HG02759 (cell line): ENCODE results near the gene DNAJB1.
A peak's percentile ranks its signal among the peaks of the same experiment; 100 is the strongest.

Source experiments
- ATAC-seq: cut with Tn5 transposase; IDR thresholded peaks from one replicate; pipeline ENCODE4 v1.9.1; 2021; ENCODE audit warnings: mild to moderate bottlenecking, moderate library complexity; ENCODE audit not compliant: unreplicated experiment

DNAJB1 gene

GRCh38 chr19:14497228-14497921, 20.8 kb downstream of the DNAJB1 start:
- no peak for ATAC-seq

GRCh38 chr19:14496834-14497227, 21.4 kb downstream of the DNAJB1 start:
- ATAC-seq = no peak

GRCh38 chr19:14496029-14496833, 22.0 kb downstream of the DNAJB1 start, which contains the start of gene GIPC1:
GIPC1 (minus strand) TSS chr19:14496127; CDS start chr19:14482976, 13,151 bp downstream.
- peak; percentile 80 for ATAC-seq

- peak; percentile 28 for ATAC-seq
Measured at GRCh38 chr19:14495672-14496028, 22.5 kb downstream of the DNAJB1 start.

GRCh38 chr19:14494910-14495671, 23.1 kb downstream of the DNAJB1 start:
- no peak for ATAC-seq

- ATAC-seq = no peak
Measured at GRCh38 chr19:14494411-14494810, 23.8 kb downstream of the DNAJB1 start.

- ATAC-seq = no peak
Measured at GRCh38 chr19:14492756-14493337, 25.4 kb downstream of the DNAJB1 start.

GRCh38 chr19:14487370-14488125, 30.6 kb downstream of the DNAJB1 start:
- ATAC-seq = no peak

- no peak for ATAC-seq
Measured at GRCh38 chr19:14482172-14482941, 35.8 kb downstream of the DNAJB1 start.

GRCh38 chr19:14480700-14481079, 37.5 kb downstream of the DNAJB1 start:
- ATAC-seq = no peak

GRCh38 chr19:14479975-14480699, 38.1 kb downstream of the DNAJB1 start:
- no peak for ATAC-seq

- ATAC-seq = no peak
Measured at GRCh38 chr19:14479309-14479974, 38.8 kb downstream of the DNAJB1 start.

- no peak for ATAC-seq
Measured at GRCh38 chr19:14478113-14478545, 40.1 kb downstream of the DNAJB1 start.

GRCh38 chr19:14477418-14478112, 40.6 kb downstream of the DNAJB1 start:
- ATAC-seq = no peak

- ATAC-seq = no peak
Measured at GRCh38 chr19:14476673-14477401, 41.4 kb downstream of the DNAJB1 start.

GRCh38 chr19:14476327-14476672, 41.9 kb downstream of the DNAJB1 start:
- no peak for ATAC-seq
